HepG2 (cell line): ENCODE results near the gene RAB35. TPM values are rescaled to one million over a fixed set of nuclear protein-coding genes. Genes with fewer than 3 reads are reported as not detected.

Source experiments
- ATAC-seq: fragments of 200-7000 bp; cut with Tn5 transposase; 3 replicates; pipeline ENCODE4 v1.9.1; 2020; ENCODE audit warnings: mild to moderate bottlenecking, moderate library complexity
- BruUV-seq: library from RNA; stranded (reverse); fragments of 400-500 nt; replicated peaks from 2 replicates; lab custom pipeline; 2021; lab: Mats Ljungman, UMichigan
- CTCF ChIA-PET: fragments of 300-600 bp; formaldehyde crosslinking; extraction: SDS; loops from one replicate; lab custom pipeline; 2021; ENCODE audit warnings: low total read pairs, inconsistent platforms, low intra/inter-chr PET ratio; lab: Yijun Ruan, JAX
- POLR2A ChIA-PET: fragments of 350-600 bp; sonication (Branson Sonifier 250); formaldehyde crosslinking; loops from one replicate; lab custom pipeline; 2020; ENCODE audit warnings: antibody characterized with exemption, inconsistent platforms; lab: Yijun Ruan, JAX
- DNase-seq: peaks from one replicate; pipeline ENCODE4 v3.0.0-alpha.2; 2015; ENCODE audit warnings: low spot score
- FAIRE-seq: peaks from 3 replicates; lab custom pipeline; 2011; peaks lifted over from hg19 to GRCh38; lab: Jason Lieb, UNC
- H2AFZ ChIP-seq: one replicate; pipeline ENCODE4 v1.6.1; 2011; ENCODE audit warnings: low read length, inconsistent platforms
- H3K27ac ChIP-seq: fragments of 300-600 bp; 3 replicates; pipeline ENCODE4 v1.8.0; 2011; ENCODE audit warnings: mixed run types, mild to moderate bottlenecking, mixed read lengths, low read length, inconsistent platforms; ENCODE audit not compliant: insufficient read depth; ENCODE audit errors: extremely low read length
- H3K27me3 ChIP-seq, 2 experiments: fragments of 200-600 bp in 1 of 2; 2 replicates in 1 of 2; 3 replicates in 1 of 2; pipeline versions ENCODE4 v1.6.0 to v1.8.0; 2011; ENCODE audit warnings: low read length in 2 of 2, mild to moderate bottlenecking in 2 of 2, moderate library complexity in 2 of 2, inconsistent platforms in 1 of 2; ENCODE audit not compliant: insufficient read depth in 2 of 2, control insufficient read depth in 1 of 2
- H3K36me3 ChIP-seq, 2 experiments: fragments of 200-600 bp in 1 of 2; replicated peaks in 1 of 2; 2 replicates in 1 of 2; 3 replicates in 1 of 2; pipeline versions ENCODE4 v1.5.1 to v1.8.0; 2011; ENCODE audit warnings: low read length in 2 of 2, inconsistent platforms in 1 of 2; ENCODE audit not compliant: insufficient read depth in 2 of 2, control insufficient read depth in 1 of 2
- H3K4me1 ChIP-seq: 2 replicates; pipeline ENCODE4 v1.5.1; 2012; ENCODE audit warnings: low read length, inconsistent platforms; ENCODE audit not compliant: insufficient read depth
- H3K4me2 ChIP-seq: 2 replicates; pipeline ENCODE4 v1.6.0; 2011; ENCODE audit warnings: low read depth, low read length, inconsistent platforms
- H3K4me3 ChIP-seq, 3 experiments: fragments of 200-600 bp in 1 of 3; sonication (generic), shearing (Covaris generic) in 1 of 3; replicated peaks in 1 of 3; 2 replicates each; pipeline ENCODE4 v1.5.1; 2011 to 2016; ENCODE audit warnings: low read length in 3 of 3, inconsistent platforms in 2 of 3, low read depth in 2 of 3, mild to moderate bottlenecking in 2 of 3, control low read depth in 1 of 3, mixed read lengths in 1 of 3; ENCODE audit not compliant: insufficient read depth in 1 of 3
- H3K79me2 ChIP-seq: one replicate; pipeline ENCODE4 v1.6.1; 2011; ENCODE audit warnings: low read length, inconsistent platforms; ENCODE audit not compliant: insufficient read depth
- H3K9ac ChIP-seq: 2 replicates; pipeline ENCODE4 v1.6.0; 2011; ENCODE audit warnings: mild to moderate bottlenecking, low read depth, low read length, inconsistent platforms; ENCODE audit not compliant: insufficient read depth
- H3K9me3 ChIP-seq: 2 replicates; pipeline ENCODE4 v1.5.1; 2012; ENCODE audit warnings: mild to moderate bottlenecking, low read length
- H4K20me1 ChIP-seq: 2 replicates; pipeline ENCODE4 v1.6.0; 2011; ENCODE audit warnings: inconsistent platforms, mild to moderate bottlenecking, low read length, moderate library complexity; ENCODE audit not compliant: insufficient read depth
- ATF7 ChIP-seq, 2 experiments: fragments of 450-650 bp in 1 of 2; sonication (generic) in 1 of 2; formaldehyde crosslinking in 1 of 2; IDR thresholded peaks; 2 replicates each; pipeline versions ENCODE4 v1.4.0 to v1.6.1; 2016 to 2020; ENCODE audit warnings: antibody characterized with exemption in 1 of 2, mild to moderate bottlenecking in 1 of 2, missing genetic modification reagents in 1 of 2
- CEBPG ChIP-seq: IDR thresholded peaks from 2 replicates; pipeline ENCODE4 v1.6.1; 2016
- GABPB1 ChIP-seq: IDR thresholded peaks from 2 replicates; pipeline ENCODE4 v1.6.1; 2016; ENCODE audit warnings: mild to moderate bottlenecking, missing genetic modification reagents, moderate library complexity, missing compliant biosample characterization
- PITX1 ChIP-seq: sonication (generic); formaldehyde crosslinking; IDR thresholded peaks from 2 replicates; pipeline ENCODE4 v1.5.1; 2020; ENCODE audit warnings: mild to moderate bottlenecking, missing genetic modification reagents
- ZNF709 ChIP-seq: sonication (generic); formaldehyde crosslinking; IDR thresholded peaks from 2 replicates; pipeline ENCODE4 v1.5.0; 2020; ENCODE audit warnings: mild to moderate bottlenecking, missing genetic modification reagents
- ZNF773 ChIP-seq: sonication (generic); formaldehyde crosslinking; IDR thresholded peaks from 2 replicates; pipeline ENCODE4 v1.4.0; 2020; ENCODE audit warnings: missing genetic modification reagents, borderline replicate concordance
- WGBS: methylation state at CpG from one replicate; pipeline ENCODE4 v1.1.6; 2017; ENCODE audit warnings: low lambda C conversion rate; 5-methylcytosine and 5-hydroxymethylcytosine counted together
- in situ Hi-C: cut with HindIII; loops from 2 replicates; pipeline ENCODE4 v1.10.0; 2017; ENCODE audit warnings: low pct_unique_long_range_greater_than_20kb; ENCODE audit not compliant: extremely low pct_ligation_motif_present
- intact Hi-C: fragments of 100-400 bp; cut with micrococcal nuclease; formaldehyde crosslinking; loops from one replicate; pipeline ENCODE4 v1.10.0; 2022; ENCODE audit not compliant: unreplicated experiment
- polyA plus RNA-seq, 8 experiments: library from polyadenylated mRNA; depleted of rRNA in 3 of 8; stranded (reverse) in 7 of 8; unstranded in 1 of 8; fragments of >200 nt; fragmentation: Illumina TruSeq in 4 of 8; extraction: Trizol in 4 of 8; gene quantifications; 2 replicates each; pipeline versions ENCODE4 v1.2.1 to v1.2.3, GENCODE V29; 2011 to 2016; ENCODE audit warnings: low read depth in 4 of 8, missing spikeins in 1 of 8, mixed read lengths in 1 of 8; ENCODE audit not compliant: insufficient read depth in 1 of 8
- total RNA-seq, 5 experiments: library from RNA; depleted of rRNA; stranded (reverse); fragments of >200 nt; fragmentation: Illumina TruSeq; extraction: Trizol; gene quantifications; 2 replicates each; pipeline ENCODE4 v1.2.3, GENCODE V29; 2016; ENCODE audit warnings: low read depth in 1 of 5
- TF ChIP-seq, protein P1 (sequence below): sonication (generic); formaldehyde crosslinking; IDR thresholded peaks from 2 replicates; pipeline ENCODE4 v1.8.1; 2023; ENCODE audit warnings: missing genetic modification reagents, inconsistent platforms, borderline replicate concordance
- TF ChIP-seq, protein P2 (sequence below), 2 experiments: fragments of 450-650 bp in 1 of 2; sonication (generic) in 1 of 2; formaldehyde crosslinking in 1 of 2; IDR thresholded peaks; 2 replicates each; pipeline versions ENCODE4 v1.6.1 to v1.8.0; 2016 to 2022; ENCODE audit warnings: antibody characterized with exemption in 1 of 2, mild to moderate bottlenecking in 1 of 2, missing genetic modification reagents in 1 of 2
- TF ChIP-seq, protein P3 (sequence below): sonication (generic); formaldehyde crosslinking; conservative IDR thresholded peaks from 2 replicates; pipeline ENCODE4 v1.4.0; 2020; ENCODE audit warnings: missing genetic modification reagents

The RAB35 gene
- total and polyA plus RNA-seq, 2 of the 13 experiments (the other 11 are each of a cell fraction or from before 2014, with no cell fraction given): 25.2 to 29.1 TPM

DNA sequence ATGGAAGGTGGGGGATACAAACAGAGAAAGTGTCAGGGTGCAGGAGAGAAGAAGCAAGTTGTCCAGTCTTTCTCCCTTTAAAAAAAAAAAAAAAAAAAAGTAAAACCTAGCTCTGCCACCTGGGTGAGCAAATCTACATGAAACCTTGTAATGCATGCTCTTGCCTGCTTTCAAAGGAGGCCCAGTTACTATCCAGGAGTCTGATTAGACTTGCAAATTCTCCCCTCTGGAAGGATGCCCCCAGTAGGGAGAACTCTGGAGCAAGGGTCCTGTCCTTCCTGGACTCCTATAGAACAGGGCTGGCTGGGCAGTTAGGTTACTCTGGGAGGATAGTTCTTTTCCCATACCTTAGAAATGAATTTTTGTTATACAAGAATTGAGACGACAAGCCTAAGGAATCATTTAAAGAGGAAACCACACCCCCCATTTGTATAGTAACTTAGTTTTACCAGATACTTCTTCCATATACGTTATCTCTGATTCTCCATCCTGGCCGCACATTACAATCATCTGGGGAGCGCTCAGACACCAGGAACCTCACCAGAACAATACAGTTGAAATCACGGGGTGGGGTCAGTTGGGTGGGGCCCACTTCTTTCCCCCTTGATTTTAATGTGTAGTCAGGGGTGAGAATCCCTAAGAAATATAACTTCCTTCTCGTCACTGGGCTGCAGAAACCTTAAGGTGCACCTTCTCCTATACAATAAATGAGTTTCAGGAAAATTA lies 30.5 kb downstream of the RAB35 start:
- Histone ChIP-seq H3K27ac (no peak overlapping the region), H3K9me3 (no peaks in the 10 kb centered on the region), H3K79me2 (no peaks in the 10 kb centered on the region), H3K36me3 (no peaks in the 10 kb centered on the region), H3K9ac (peak overlapping the region; percentile 67), H3K4me1 (peaks cover 20% of the 10 kb centered on the region), H3K4me2 (peak overlapping the region; percentile 98), H2AFZ (peak overlapping the region; percentile 29), H3K27me3 (no peaks in the 10 kb centered on the region), H3K4me3 (peak overlapping the region in 2 of 3 experiments; percentile 52 to 75; a peak in 1 of 6 replicates), H4K20me1 (no peaks in the 10 kb centered on the region)
- ChIA-PET POLR2A (interaction anchor here (1.4 kb wide), 1 partner anchor 115 kb away, joined by 6 read pairs; the partner anchor contains the start of gene RPLP0), CTCF (interaction anchor here (0.6 kb wide), 1 partner anchor 129 kb away, joined by 3 read pairs; no protein-coding TSS in a partner anchor)
- no peak for FAIRE-seq
- 82% methylated on average over 6 of the region's 6 CpGs for WGBS
- ATAC-seq: no peak
- DNase-seq: no peak
- intact Hi-C loops (loop anchor here (2.0 kb wide), 2 partner anchors 97 to 147 kb away; partner anchors contain the start of gene BICDL1), in situ Hi-C loops (loop anchor here (5.0 kb wide), 1 partner anchor 94 kb away; no protein-coding TSS in a partner anchor)
- no TSS peak for BruUV-seq
- TF ChIP-seq ZNF773 (CRISPR knock-in tag) (no peak), CEBPG (no peak), ATF7 (IDR thresholded peaks at IDR 0.05) (no peak), ATF7 (CRISPR knock-in tag; IDR thresholded peaks at IDR 0.05) (no peak), ZNF709 (CRISPR knock-in tag) (no peak), PITX1 (CRISPR knock-in tag) (no peak), GABPB1 (CRISPR knock-in tag) (no peak)
- TF ChIP-seq, protein P1, sequence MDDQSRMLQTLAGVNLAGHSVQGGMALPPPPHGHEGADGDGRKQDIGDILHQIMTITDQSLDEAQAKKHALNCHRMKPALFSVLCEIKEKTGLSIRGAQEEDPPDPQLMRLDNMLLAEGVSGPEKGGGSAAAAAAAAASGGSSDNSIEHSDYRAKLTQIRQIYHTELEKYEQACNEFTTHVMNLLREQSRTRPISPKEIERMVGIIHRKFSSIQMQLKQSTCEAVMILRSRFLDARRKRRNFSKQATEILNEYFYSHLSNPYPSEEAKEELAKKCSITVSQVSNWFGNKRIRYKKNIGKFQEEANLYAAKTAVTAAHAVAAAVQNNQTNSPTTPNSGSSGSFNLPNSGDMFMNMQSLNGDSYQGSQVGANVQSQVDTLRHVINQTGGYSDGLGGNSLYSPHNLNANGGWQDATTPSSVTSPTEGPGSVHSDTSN (CRISPR knock-in tag): no peak
- TF ChIP-seq, protein P2, sequence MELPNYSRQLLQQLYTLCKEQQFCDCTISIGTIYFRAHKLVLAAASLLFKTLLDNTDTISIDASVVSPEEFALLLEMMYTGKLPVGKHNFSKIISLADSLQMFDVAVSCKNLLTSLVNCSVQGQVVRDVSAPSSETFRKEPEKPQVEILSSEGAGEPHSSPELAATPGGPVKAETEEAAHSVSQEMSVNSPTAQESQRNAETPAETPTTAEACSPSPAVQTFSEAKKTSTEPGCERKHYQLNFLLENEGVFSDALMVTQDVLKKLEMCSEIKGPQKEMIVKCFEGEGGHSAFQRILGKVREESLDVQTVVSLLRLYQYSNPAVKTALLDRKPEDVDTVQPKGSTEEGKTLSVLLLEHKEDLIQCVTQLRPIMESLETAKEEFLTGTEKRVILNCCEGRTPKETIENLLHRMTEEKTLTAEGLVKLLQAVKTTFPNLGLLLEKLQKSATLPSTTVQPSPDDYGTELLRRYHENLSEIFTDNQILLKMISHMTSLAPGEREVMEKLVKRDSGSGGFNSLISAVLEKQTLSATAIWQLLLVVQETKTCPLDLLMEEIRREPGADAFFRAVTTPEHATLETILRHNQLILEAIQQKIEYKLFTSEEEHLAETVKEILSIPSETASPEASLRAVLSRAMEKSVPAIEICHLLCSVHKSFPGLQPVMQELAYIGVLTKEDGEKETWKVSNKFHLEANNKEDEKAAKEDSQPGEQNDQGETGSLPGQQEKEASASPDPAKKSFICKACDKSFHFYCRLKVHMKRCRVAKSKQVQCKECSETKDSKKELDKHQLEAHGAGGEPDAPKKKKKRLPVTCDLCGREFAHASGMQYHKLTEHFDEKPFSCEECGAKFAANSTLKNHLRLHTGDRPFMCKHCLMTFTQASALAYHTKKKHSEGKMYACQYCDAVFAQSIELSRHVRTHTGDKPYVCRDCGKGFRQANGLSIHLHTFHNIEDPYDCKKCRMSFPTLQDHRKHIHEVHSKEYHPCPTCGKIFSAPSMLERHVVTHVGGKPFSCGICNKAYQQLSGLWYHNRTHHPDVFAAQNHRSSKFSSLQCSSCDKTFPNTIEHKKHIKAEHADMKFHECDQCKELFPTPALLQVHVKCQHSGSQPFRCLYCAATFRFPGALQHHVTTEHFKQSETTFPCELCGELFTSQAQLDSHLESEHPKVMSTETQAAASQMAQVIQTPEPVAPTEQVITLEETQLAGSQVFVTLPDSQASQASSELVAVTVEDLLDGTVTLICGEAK (IDR thresholded peaks at IDR 0.05): no peak
- TF ChIP-seq, protein P2 (CRISPR knock-in tag; IDR thresholded peaks at IDR 0.05): no peak
- TF ChIP-seq, protein P3, sequence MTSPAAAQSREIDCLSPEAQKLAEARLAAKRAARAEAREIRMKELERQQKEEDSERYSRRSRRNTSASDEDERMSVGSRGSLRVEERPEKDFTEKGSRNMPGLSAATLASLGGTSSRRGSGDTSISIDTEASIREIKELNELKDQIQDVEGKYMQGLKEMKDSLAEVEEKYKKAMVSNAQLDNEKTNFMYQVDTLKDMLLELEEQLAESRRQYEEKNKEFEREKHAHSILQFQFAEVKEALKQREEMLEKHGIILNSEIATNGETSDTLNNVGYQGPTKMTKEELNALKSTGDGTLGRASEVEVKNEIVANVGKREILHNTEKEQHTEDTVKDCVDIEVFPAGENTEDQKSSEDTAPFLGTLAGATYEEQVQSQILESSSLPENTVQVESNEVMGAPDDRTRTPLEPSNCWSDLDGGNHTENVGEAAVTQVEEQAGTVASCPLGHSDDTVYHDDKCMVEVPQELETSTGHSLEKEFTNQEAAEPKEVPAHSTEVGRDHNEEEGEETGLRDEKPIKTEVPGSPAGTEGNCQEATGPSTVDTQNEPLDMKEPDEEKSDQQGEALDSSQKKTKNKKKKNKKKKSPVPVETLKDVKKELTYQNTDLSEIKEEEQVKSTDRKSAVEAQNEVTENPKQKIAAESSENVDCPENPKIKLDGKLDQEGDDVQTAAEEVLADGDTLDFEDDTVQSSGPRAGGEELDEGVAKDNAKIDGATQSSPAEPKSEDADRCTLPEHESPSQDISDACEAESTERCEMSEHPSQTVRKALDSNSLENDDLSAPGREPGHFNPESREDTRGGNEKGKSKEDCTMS (CRISPR knock-in tag): no peak
